Ishikawa (cell line): ENCODE data around the gene MGAT5B.

Source experiments
- CEBPB ChIP-seq: IDR thresholded peaks from 2 replicates; pipeline ENCODE4 v1.6.1; 2012
- CREB1 ChIP-seq: IDR thresholded peaks from 2 replicates; pipeline ENCODE4 v1.6.1; 2012; ENCODE audit warnings: low read depth
- EP300 ChIP-seq: IDR thresholded peaks from 2 replicates; pipeline ENCODE4 v1.6.1; 2012; ENCODE audit warnings: borderline replicate concordance
- RAD21 ChIP-seq: IDR thresholded peaks from 2 replicates; pipeline ENCODE4 v1.6.1; 2012; ENCODE audit warnings: low read depth
- REST ChIP-seq: IDR thresholded peaks from 2 replicates; pipeline ENCODE4 v1.6.1; 2012; ENCODE audit warnings: low read depth, mild to moderate bottlenecking
- TCF12 ChIP-seq: IDR thresholded peaks from 2 replicates; pipeline ENCODE4 v1.6.1; 2012; ENCODE audit warnings: low read depth
- TEAD4 ChIP-seq: IDR thresholded peaks from 2 replicates; pipeline ENCODE4 v1.6.1; 2012
- ZBTB7A ChIP-seq: IDR thresholded peaks from 2 replicates; pipeline ENCODE4 v1.6.1; 2012; ENCODE audit warnings: low read depth

GRCh38 chr17:76833747-76834146 lies 34.5 kb upstream of the MGAT5B start:
- no peak for TF ChIP-seq ZBTB7A
- no peak for TF ChIP-seq RAD21
- TF ChIP-seq EP300 = no peak
- no peak for TF ChIP-seq CREB1
- no peak for TF ChIP-seq CEBPB
- no peak for TF ChIP-seq TEAD4
- no peak for TF ChIP-seq TCF12
- no peak for TF ChIP-seq REST
